SK-N-SH (cell line): ENCODE results near the gene EPB41L4B. TPM values are rescaled to one million over a fixed set of nuclear protein-coding genes. Genes with fewer than 3 reads are reported as not detected.

ENCODE experiments used
- CTCF ChIA-PET: fragments of 300-600, 350-600 bp; formaldehyde crosslinking; extraction: SDS; loops from one replicate; lab custom pipeline; 2021; lab: Yijun Ruan, JAX
- POLR2A ChIA-PET: fragments of 350-600 bp; sonication (Branson Sonifier 250); formaldehyde crosslinking; extraction: SDS; loops from one replicate; lab custom pipeline; 2020; ENCODE audit warnings: antibody characterized with exemption, inconsistent platforms; lab: Yijun Ruan, JAX
- DNase-seq: peaks from one replicate; pipeline ENCODE4 v3.0.0; 2012
- H2AFZ ChIP-seq: fragments of 200-600 bp; sonication (generic); 2 replicates; pipeline ENCODE4 v1.8.1; 2016; ENCODE audit warnings: antibody characterized with exemption, mild to moderate bottlenecking, low read depth
- H3F3A ChIP-seq: fragments of 200-600 bp; sonication (generic); replicated peaks from 2 replicates; pipeline ENCODE3; 2016; ENCODE audit warnings: antibody characterized with exemption, mild to moderate bottlenecking; ENCODE audit not compliant: insufficient read depth
- H3K27ac ChIP-seq, 2 experiments: fragments of 200-500 bp in 1 of 2; fragments of 200-600 bp in 1 of 2; sonication (Bioruptor generic) in 1 of 2; sonication (generic), shearing (Covaris generic) in 1 of 2; 2 replicates each; pipeline versions ENCODE4 v1.5.1 to v1.6.1; 2014 to 2016; ENCODE audit warnings: low read depth in 2 of 2, inconsistent platforms in 1 of 2, low read length in 1 of 2, mild to moderate bottlenecking in 1 of 2, mixed read lengths in 1 of 2
- H3K27me3 ChIP-seq: fragments of 200-600 bp; sonication (generic), shearing (Covaris generic); 2 replicates; pipeline ENCODE4 v1.6.1; 2016; ENCODE audit warnings: mixed run types; ENCODE audit not compliant: insufficient read depth
- H3K36me3 ChIP-seq, 2 experiments: fragments of 200-500 bp in 1 of 2; fragments of 200-600 bp in 1 of 2; sonication (Bioruptor generic) in 1 of 2; sonication (generic) in 1 of 2; replicated peaks in 1 of 2; 2 replicates each; pipeline versions ENCODE3 to v1.5.1; 2014 to 2016; ENCODE audit warnings: low read length in 1 of 2, mild to moderate bottlenecking in 1 of 2; ENCODE audit not compliant: insufficient read depth in 2 of 2, control insufficient read depth in 1 of 2
- H3K4me1 ChIP-seq, 2 experiments: fragments of 200-500 bp in 1 of 2; fragments of 200-600 bp in 1 of 2; sonication (Bioruptor generic) in 1 of 2; sonication (generic), shearing (Covaris generic) in 1 of 2; 2 replicates each; pipeline versions ENCODE4 v1.5.1 to v1.6.1; 2014 to 2016; ENCODE audit warnings: low read depth in 1 of 2, low read length in 1 of 2, mixed run types in 1 of 2; ENCODE audit not compliant: insufficient read depth in 2 of 2, control insufficient read depth in 1 of 2
- H3K4me2 ChIP-seq: fragments of 200-600 bp; sonication (generic), shearing (Covaris generic); 2 replicates; pipeline ENCODE4 v1.6.1; 2017; ENCODE audit warnings: mixed run types
- H3K4me3 ChIP-seq, 2 experiments: fragments of 200-500 bp in 1 of 2; fragments of 200-600 bp in 1 of 2; sonication (Bioruptor generic) in 1 of 2; sonication (generic), shearing (Covaris generic) in 1 of 2; 2 replicates each; pipeline versions ENCODE4 v1.5.1 to v1.8.1; 2014 to 2016; ENCODE audit warnings: low read depth in 2 of 2, inconsistent platforms in 1 of 2, low read length in 1 of 2, mild to moderate bottlenecking in 1 of 2, mixed read lengths in 1 of 2, moderate library complexity in 1 of 2
- H3K79me2 ChIP-seq: fragments of 200-600 bp; sonication (generic); 2 replicates; pipeline ENCODE4 v1.8.1; 2017; ENCODE audit warnings: mild to moderate bottlenecking; ENCODE audit not compliant: insufficient read depth
- H3K9ac ChIP-seq: fragments of 200-600 bp; sonication (generic); 2 replicates; pipeline ENCODE4 v1.6.1; 2017; ENCODE audit warnings: mixed run types
- H3K9me2 ChIP-seq: fragments of 200-600 bp; sonication (generic); 2 replicates; pipeline ENCODE4 v1.6.1; 2017; ENCODE audit warnings: mixed run types
- H3K9me3 ChIP-seq: fragments of 200-600 bp; sonication (generic); 2 replicates; pipeline ENCODE4 v1.6.1; 2017; ENCODE audit warnings: mixed run types, mild to moderate bottlenecking, moderate library complexity
- H4K20me1 ChIP-seq: fragments of 200-600 bp; sonication (generic); 2 replicates; pipeline ENCODE4 v1.6.1; 2017; ENCODE audit warnings: mild to moderate bottlenecking, mixed run types; ENCODE audit not compliant: insufficient read depth
- CHD2 ChIP-seq: fragments of 150-350 bp; IDR thresholded peaks from 2 replicates; pipeline ENCODE4 v1.6.1; 2018; ENCODE audit warnings: low read length; ENCODE audit not compliant: partially characterized antibody
- FOSL2 ChIP-seq: IDR thresholded peaks from 2 replicates; pipeline ENCODE4 v1.4.0; 2012; ENCODE audit warnings: low read depth, mild to moderate bottlenecking, moderate library complexity, borderline replicate concordance
- FOXJ3 ChIP-seq: sonication (generic); formaldehyde crosslinking; IDR thresholded peaks from 2 replicates; pipeline ENCODE4 v1.5.1; 2020; ENCODE audit warnings: mild to moderate bottlenecking, missing genetic modification reagents
- GABPA ChIP-seq: IDR thresholded peaks from 2 replicates; pipeline ENCODE4 v1.4.0; 2012; ENCODE audit warnings: low read depth, mild to moderate bottlenecking
- JUND ChIP-seq: IDR thresholded peaks from 2 replicates; pipeline ENCODE4 v1.4.0; 2012
- MXI1 ChIP-seq: IDR thresholded peaks from 2 replicates; pipeline ENCODE4 v1.6.1; 2012; ENCODE audit warnings: mild to moderate bottlenecking, low read depth, low read length, improper control_type of control experiment
- NRF1 ChIP-seq: IDR thresholded peaks from 2 replicates; pipeline ENCODE4 v1.6.1; 2012; ENCODE audit warnings: low read depth, mild to moderate bottlenecking, low read length
- POLR2AphosphoS5 ChIP-seq: IDR thresholded peaks from 2 replicates; pipeline ENCODE4 v1.6.1; 2012; ENCODE audit warnings: low read depth, low read length
- RAD21 ChIP-seq: IDR thresholded peaks from 2 replicates; pipeline ENCODE4 v1.6.1; 2012; ENCODE audit warnings: mild to moderate bottlenecking, low read length
- RFX5 ChIP-seq: IDR thresholded peaks from 2 replicates; pipeline ENCODE4 v1.6.1; 2012; ENCODE audit warnings: mild to moderate bottlenecking, improper control_type of control experiment, low read length
- TCF12 ChIP-seq: IDR thresholded peaks from 2 replicates; pipeline ENCODE4 v1.4.0; 2012
- USF1 ChIP-seq: IDR thresholded peaks from 2 replicates; pipeline ENCODE4 v1.4.0; 2012; ENCODE audit warnings: low read depth, borderline replicate concordance
- USF2 ChIP-seq: fragments of 150-350 bp; IDR thresholded peaks from 2 replicates; pipeline ENCODE4 v1.6.1; 2017; ENCODE audit warnings: antibody characterized with exemption, low read length, low read depth, borderline replicate concordance
- whole genome bisulfite sequencing: methylation state at CpG from one replicate; pipeline ENCODE4 v1.1.6; 2017; ENCODE audit warnings: low lambda C conversion rate; 5-methylcytosine and 5-hydroxymethylcytosine counted together
- polyA plus RNA-seq, 3 experiments: library from polyadenylated mRNA; depleted of rRNA; stranded (reverse); fragments of >200 nt; gene quantifications; 2 replicates each; pipeline ENCODE4 v1.2.3, GENCODE V29; 2012
- TF ChIP-seq, protein P1 (sequence below): IDR thresholded peaks from 2 replicates; pipeline ENCODE4 v1.6.1; 2012; ENCODE audit warnings: mild to moderate bottlenecking, low read depth, low read length, moderate library complexity
- TF ChIP-seq, protein P2 (sequence below): IDR thresholded peaks from 2 replicates; pipeline ENCODE4 v1.4.0; 2012; ENCODE audit warnings: low read depth, borderline replicate concordance

EPB41L4B gene
- polyA plus RNA-seq, 1 of the 3 experiments (the other 2 are of a cell fraction): 0.59 TPM

GRCh38 chr9:109179801-109180523 is 140.9 kb downstream of the EPB41L4B start:
- 66% methylated on average over 9 of the region's 9 CpGs for WGBS
- Histone ChIP-seq H3K36me3 (no peaks in the 10 kb centered on the region), H3K9ac (no peak overlapping the region), H4K20me1 (no peaks in the 10 kb centered on the region), H3K4me2 (no peak overlapping the region), H3K4me3 (no peak overlapping the region), H3K79me2 (no peaks in the 10 kb centered on the region), H3K9me2 (no peaks in the 10 kb centered on the region), H3F3A (no peaks in the 10 kb centered on the region), H3K27ac (no peak overlapping the region), H3K4me1 (no peaks in the 10 kb centered on the region; a peak in 1 of 4 replicates), H2AFZ (no peak overlapping the region), H3K9me3 (no peaks in the 10 kb centered on the region)
- no peak for DNase-seq
- POLR2A ChIA-PET: no interaction called here
- TF ChIP-seq FOXJ3 (CRISPR knock-in tag): no peak
- no peak for TF ChIP-seq USF2
- no peak for TF ChIP-seq RFX5
- TF ChIP-seq, protein P1, sequence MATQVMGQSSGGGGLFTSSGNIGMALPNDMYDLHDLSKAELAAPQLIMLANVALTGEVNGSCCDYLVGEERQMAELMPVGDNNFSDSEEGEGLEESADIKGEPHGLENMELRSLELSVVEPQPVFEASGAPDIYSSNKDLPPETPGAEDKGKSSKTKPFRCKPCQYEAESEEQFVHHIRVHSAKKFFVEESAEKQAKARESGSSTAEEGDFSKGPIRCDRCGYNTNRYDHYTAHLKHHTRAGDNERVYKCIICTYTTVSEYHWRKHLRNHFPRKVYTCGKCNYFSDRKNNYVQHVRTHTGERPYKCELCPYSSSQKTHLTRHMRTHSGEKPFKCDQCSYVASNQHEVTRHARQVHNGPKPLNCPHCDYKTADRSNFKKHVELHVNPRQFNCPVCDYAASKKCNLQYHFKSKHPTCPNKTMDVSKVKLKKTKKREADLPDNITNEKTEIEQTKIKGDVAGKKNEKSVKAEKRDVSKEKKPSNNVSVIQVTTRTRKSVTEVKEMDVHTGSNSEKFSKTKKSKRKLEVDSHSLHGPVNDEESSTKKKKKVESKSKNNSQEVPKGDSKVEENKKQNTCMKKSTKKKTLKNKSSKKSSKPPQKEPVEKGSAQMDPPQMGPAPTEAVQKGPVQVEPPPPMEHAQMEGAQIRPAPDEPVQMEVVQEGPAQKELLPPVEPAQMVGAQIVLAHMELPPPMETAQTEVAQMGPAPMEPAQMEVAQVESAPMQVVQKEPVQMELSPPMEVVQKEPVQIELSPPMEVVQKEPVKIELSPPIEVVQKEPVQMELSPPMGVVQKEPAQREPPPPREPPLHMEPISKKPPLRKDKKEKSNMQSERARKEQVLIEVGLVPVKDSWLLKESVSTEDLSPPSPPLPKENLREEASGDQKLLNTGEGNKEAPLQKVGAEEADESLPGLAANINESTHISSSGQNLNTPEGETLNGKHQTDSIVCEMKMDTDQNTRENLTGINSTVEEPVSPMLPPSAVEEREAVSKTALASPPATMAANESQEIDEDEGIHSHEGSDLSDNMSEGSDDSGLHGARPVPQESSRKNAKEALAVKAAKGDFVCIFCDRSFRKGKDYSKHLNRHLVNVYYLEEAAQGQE: no peak
- TF ChIP-seq POLR2AphosphoS5: no peak
- no peak for TF ChIP-seq TCF12
- TF ChIP-seq NRF1: no peak
- TF ChIP-seq GABPA: no peak
- TF ChIP-seq USF1: no peak
- TF ChIP-seq RAD21: no peak
- no peak for TF ChIP-seq CHD2
- no peak for TF ChIP-seq MXI1
- no peak for TF ChIP-seq FOSL2
- no peak for TF ChIP-seq JUND
- TF ChIP-seq, protein P2, sequence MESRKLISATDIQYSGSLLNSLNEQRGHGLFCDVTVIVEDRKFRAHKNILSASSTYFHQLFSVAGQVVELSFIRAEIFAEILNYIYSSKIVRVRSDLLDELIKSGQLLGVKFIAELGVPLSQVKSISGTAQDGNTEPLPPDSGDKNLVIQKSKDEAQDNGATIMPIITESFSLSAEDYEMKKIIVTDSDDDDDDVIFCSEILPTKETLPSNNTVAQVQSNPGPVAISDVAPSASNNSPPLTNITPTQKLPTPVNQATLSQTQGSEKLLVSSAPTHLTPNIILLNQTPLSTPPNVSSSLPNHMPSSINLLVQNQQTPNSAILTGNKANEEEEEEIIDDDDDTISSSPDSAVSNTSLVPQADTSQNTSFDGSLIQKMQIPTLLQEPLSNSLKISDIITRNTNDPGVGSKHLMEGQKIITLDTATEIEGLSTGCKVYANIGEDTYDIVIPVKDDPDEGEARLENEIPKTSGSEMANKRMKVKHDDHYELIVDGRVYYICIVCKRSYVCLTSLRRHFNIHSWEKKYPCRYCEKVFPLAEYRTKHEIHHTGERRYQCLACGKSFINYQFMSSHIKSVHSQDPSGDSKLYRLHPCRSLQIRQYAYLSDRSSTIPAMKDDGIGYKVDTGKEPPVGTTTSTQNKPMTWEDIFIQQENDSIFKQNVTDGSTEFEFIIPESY: no peak
- TF ChIP-seq, all 33 proteins: peak for 0
- CTCF ChIA-PET: interaction anchor here (1.0 to 2.0 kb wide), 3 partner anchors 8 to 261 kb away, joined by 3 to 6 read pairs (median 3); no protein-coding TSS in a partner anchor
- no peaks in the 10 kb centered on the region for H3K27me3 ChIP-seq
